ENCODE results near the gene PRKCQ. TPM values are rescaled to one million over a fixed set of nuclear protein-coding genes. Genes with fewer than 3 reads are reported as not detected.

The PRKCQ gene
- total and polyA plus RNA-seq, 2 of the 4 experiments (the other 2 are of a cell fraction): under 0.01 to 0.03 TPM

DNA sequence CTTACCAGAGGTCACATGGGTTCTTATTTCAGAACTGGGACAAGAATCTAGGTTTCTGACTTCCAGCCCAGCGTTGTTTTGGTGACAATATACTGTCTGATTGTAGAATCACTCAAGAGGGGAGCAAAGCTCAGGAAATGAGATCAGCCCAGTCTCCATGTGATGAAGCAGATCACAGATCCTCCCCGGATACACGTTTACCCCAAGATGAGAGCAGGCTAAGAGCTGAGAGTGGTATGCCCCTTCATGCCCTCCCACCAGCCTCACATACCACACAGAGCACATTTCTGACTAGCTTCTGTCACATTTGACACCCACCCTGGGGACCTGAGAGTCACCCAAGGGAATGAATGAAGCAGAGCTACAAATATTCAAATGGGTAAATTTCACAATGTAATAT is 27.1 kb upstream of the PRKCQ start:
- no CpG with 5 or more reads among the region's 3 CpGs for WGBS, 2 experiments (ENCODE audit: extremely low coverage in 2 of 2, insufficient read length in 1 of 2)
- CTCF ChIA-PET: no interaction called here
- H3K4me2 ChIP-seq (ENCODE audit: low read depth, low read length): no peak overlapping the region

More for the DNA sequence above, 27.1 kb upstream of the PRKCQ start:
- Histone ChIP-seq H2BK15ac (ENCODE audit: low read depth, low read length) (no peak overlapping the region), H2BK5ac (ENCODE audit: low read depth, low read length, poor library complexity, severe bottlenecking) (no peak overlapping the region), H4K91ac (ENCODE audit: insufficient read depth, low read depth, low read length) (no peak overlapping the region), H2AK5ac (ENCODE audit: low read depth, low read length) (no peak overlapping the region), H3K56ac (ENCODE audit: extremely low read depth, insufficient read depth, low read length) (no peak overlapping the region), H3K23ac (ENCODE audit: low read depth, low read length) (no peak overlapping the region), H3K36me3 (ENCODE audit: control insufficient read depth, insufficient read depth, low read length) (no peaks in the 10 kb centered on the region), H3K9me1 (ENCODE audit: insufficient read depth, low read length) (no peaks in the 10 kb centered on the region), H3K4me1 (ENCODE audit: control insufficient read depth, insufficient read depth, low read length) (no peaks in the 10 kb centered on the region), H3K4me3 (ENCODE audit: insufficient read depth, low read depth, low read length) (no peak overlapping the region), H4K20me1 (ENCODE audit: insufficient read depth, low read length) (no peaks in the 10 kb centered on the region), H2AK9ac (replicated peaks; ENCODE audit: low read depth, low read length, poor library complexity) (no peak overlapping the region), H2BK120ac (ENCODE audit: low read depth, low read length) (no peak overlapping the region), H3K4ac (ENCODE audit: low read depth, low read length) (no peak overlapping the region), H3K18ac (ENCODE audit: low read depth, low read length) (no peak overlapping the region), H4K8ac (ENCODE audit: low read depth in 2 of 2, low read length in 2 of 2) (no peak overlapping the region), H2BK20ac (ENCODE audit: low read depth, low read length) (no peak overlapping the region), H3K14ac (replicated peaks; ENCODE audit: low read depth, low read length) (no peak overlapping the region), H3K9ac (ENCODE audit: low read depth, low read length) (no peak overlapping the region), H3K9me3 (ENCODE audit: control insufficient read depth, insufficient read depth, low read length) (no peaks in the 10 kb centered on the region), H3K79me1 (ENCODE audit: low read depth in 1 of 2, low read length in 2 of 2) (no peaks in the 10 kb centered on the region), H4K5ac (ENCODE audit: low read depth, low read length) (no peak overlapping the region), H3K27me3 (ENCODE audit: control insufficient read depth, insufficient read depth, low read length) (no peaks in the 10 kb centered on the region), H3K27ac (ENCODE audit: insufficient read depth, low read length) (no peak overlapping the region), H2AFZ (replicated peaks; ENCODE audit: low read length, poor library complexity) (no peak overlapping the region)
- in situ Hi-C loops (cut with MboI; ENCODE audit: low sequenced_read_pairs) (no loop called here), intact Hi-C loops (cut with micrococcal nuclease) (no loop called here), dilution Hi-C loops (cut with HindIII; ENCODE audit: low sequenced_read_pairs, unreplicated experiment) (no loop called here)
- no TSS peak for BruUV-seq (replicated peaks)
- POLR2A ChIA-PET (ENCODE audit: unreplicated experiment): no interaction called here
- TF ChIP-seq, protein P1, sequence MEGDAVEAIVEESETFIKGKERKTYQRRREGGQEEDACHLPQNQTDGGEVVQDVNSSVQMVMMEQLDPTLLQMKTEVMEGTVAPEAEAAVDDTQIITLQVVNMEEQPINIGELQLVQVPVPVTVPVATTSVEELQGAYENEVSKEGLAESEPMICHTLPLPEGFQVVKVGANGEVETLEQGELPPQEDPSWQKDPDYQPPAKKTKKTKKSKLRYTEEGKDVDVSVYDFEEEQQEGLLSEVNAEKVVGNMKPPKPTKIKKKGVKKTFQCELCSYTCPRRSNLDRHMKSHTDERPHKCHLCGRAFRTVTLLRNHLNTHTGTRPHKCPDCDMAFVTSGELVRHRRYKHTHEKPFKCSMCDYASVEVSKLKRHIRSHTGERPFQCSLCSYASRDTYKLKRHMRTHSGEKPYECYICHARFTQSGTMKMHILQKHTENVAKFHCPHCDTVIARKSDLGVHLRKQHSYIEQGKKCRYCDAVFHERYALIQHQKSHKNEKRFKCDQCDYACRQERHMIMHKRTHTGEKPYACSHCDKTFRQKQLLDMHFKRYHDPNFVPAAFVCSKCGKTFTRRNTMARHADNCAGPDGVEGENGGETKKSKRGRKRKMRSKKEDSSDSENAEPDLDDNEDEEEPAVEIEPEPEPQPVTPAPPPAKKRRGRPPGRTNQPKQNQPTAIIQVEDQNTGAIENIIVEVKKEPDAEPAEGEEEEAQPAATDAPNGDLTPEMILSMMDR (conservative IDR thresholded peaks at IDR 0.05; ENCODE audit: low read depth, low read length): no peak
- TF ChIP-seq MAFK (IDR thresholded peaks at IDR 0.05; ENCODE audit: low read depth, low read length) (no peak), CHD1 (IDR thresholded peaks at IDR 0.05; ENCODE audit: low read depth, low read length) (no peak), RFX5 (IDR thresholded peaks at IDR 0.05; ENCODE audit: low read depth, low read length) (no peak), NFE2L2 (IDR thresholded peaks at IDR 0.05; ENCODE audit: low read depth, low read length) (no peak), RCOR1 (IDR thresholded peaks at IDR 0.05; ENCODE audit: insufficient replicate concordance, low read length) (no peak), POLR2A (IDR thresholded peaks at IDR 0.05; ENCODE audit: low read depth, low read length) (no peak), RAD21 (IDR thresholded peaks at IDR 0.05; ENCODE audit: low read length) (no peak), MXI1 (IDR thresholded peaks at IDR 0.05; ENCODE audit: borderline replicate concordance, low read depth, low read length) (no peak), CEBPB (IDR thresholded peaks at IDR 0.05; ENCODE audit: low read depth, low read length) (no peak), FOS (IDR thresholded peaks at IDR 0.05; ENCODE audit: low read depth, low read length) (no peak), SMC3 (IDR thresholded peaks at IDR 0.05; ENCODE audit: low read depth, low read length) (no peak), MAZ (IDR thresholded peaks at IDR 0.05; ENCODE audit: borderline replicate concordance, low read depth, low read length) (no peak), BHLHE40 (IDR thresholded peaks at IDR 0.05; ENCODE audit: low read depth, low read length) (no peak)
- TF ChIP-seq, protein P2, sequence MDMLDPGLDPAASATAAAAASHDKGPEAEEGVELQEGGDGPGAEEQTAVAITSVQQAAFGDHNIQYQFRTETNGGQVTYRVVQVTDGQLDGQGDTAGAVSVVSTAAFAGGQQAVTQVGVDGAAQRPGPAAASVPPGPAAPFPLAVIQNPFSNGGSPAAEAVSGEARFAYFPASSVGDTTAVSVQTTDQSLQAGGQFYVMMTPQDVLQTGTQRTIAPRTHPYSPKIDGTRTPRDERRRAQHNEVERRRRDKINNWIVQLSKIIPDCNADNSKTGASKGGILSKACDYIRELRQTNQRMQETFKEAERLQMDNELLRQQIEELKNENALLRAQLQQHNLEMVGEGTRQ (IDR thresholded peaks at IDR 0.05; ENCODE audit: low read depth, low read length): no peak
- TF ChIP-seq, protein P3, sequence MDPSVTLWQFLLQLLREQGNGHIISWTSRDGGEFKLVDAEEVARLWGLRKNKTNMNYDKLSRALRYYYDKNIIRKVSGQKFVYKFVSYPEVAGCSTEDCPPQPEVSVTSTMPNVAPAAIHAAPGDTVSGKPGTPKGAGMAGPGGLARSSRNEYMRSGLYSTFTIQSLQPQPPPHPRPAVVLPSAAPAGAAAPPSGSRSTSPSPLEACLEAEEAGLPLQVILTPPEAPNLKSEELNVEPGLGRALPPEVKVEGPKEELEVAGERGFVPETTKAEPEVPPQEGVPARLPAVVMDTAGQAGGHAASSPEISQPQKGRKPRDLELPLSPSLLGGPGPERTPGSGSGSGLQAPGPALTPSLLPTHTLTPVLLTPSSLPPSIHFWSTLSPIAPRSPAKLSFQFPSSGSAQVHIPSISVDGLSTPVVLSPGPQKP (IDR thresholded peaks at IDR 0.05; ENCODE audit: borderline replicate concordance, low read depth, low read length): no peak
- ATAC-seq (ENCODE audit: low read depth) (no peak), DNase-seq (no peak)
